HCT116 (cell line): ENCODE data around the gene NR4A1. TPM values are rescaled to one million over a fixed set of nuclear protein-coding genes. Genes with fewer than 3 reads are reported as not detected.

Experiments used
- ATAC-seq: fragments of 200-7000 bp; cut with Tn5 transposase; 2 replicates; pipeline ENCODE4 v1.9.1; 2020; ENCODE audit warnings: mild to moderate bottlenecking, moderate library complexity
- BruUV-seq: library from RNA; stranded (reverse); fragments of 400-500 nt; replicated peaks from 2 replicates; lab custom pipeline; 2021; lab: Mats Ljungman, UMichigan
- CTCF ChIA-PET: fragments of 300-600 bp; sonication (Branson Sonifier 250); formaldehyde crosslinking; loops from one replicate; lab custom pipeline; 2021; ENCODE audit warnings: antibody characterized with exemption; lab: Charles Lee
- POLR2A ChIA-PET: fragments of 300-600, 350-600 bp; sonication (Branson Sonifier 250); formaldehyde crosslinking; loops from one replicate; lab custom pipeline; 2021; ENCODE audit warnings: antibody characterized with exemption; lab: Charles Lee
- RAD21 ChIA-PET, 2 experiments: fragments of 300-600 bp; sonication (Branson Sonifier 250); formaldehyde crosslinking; loops; one replicate each; lab custom pipeline; 2023; ENCODE audit warnings: low total read pairs in 2 of 2; ENCODE audit not compliant: uncharacterized antibody in 2 of 2, unreplicated experiment in 2 of 2, low non-redundant PET in 1 of 2; lab: Charles Lee
- DNase-seq: peaks from one replicate; pipeline ENCODE4 v3.0.0-alpha.2; 2010; ENCODE audit warnings: low read depth, low spot score
- H2AFZ ChIP-seq: fragments of 200-600 bp; shearing (Covaris generic), sonication (generic); 2 replicates; pipeline ENCODE4 v1.6.1; 2017; ENCODE audit warnings: low read depth, mixed run types, mixed read lengths, antibody characterized with exemption, low read length; ENCODE audit not compliant: poor library complexity, severe bottlenecking
- H3K27ac ChIP-seq: 2 replicates; pipeline ENCODE4 v1.5.1; 2012; ENCODE audit warnings: low read depth, low read length
- H3K27me3 ChIP-seq: fragments of 200-600 bp; sonication (generic); 2 replicates; pipeline ENCODE4 v1.6.1; 2016; ENCODE audit warnings: mixed run types, low read length, mixed read lengths; ENCODE audit not compliant: insufficient read depth
- H3K36me3 ChIP-seq, 2 experiments: fragments of 200-500 bp in 1 of 2; fragments of 200-600 bp in 1 of 2; sonication (Bioruptor generic) in 1 of 2; sonication (generic) in 1 of 2; 2 replicates each; pipeline versions ENCODE4 v1.5.1 to v1.6.1; 2014 to 2016; ENCODE audit warnings: low read length in 2 of 2, inconsistent platforms in 1 of 2, mixed read lengths in 1 of 2, mixed run types in 1 of 2; ENCODE audit not compliant: insufficient read depth in 2 of 2, control insufficient read depth in 1 of 2
- H3K4me1 ChIP-seq, 2 experiments: fragments of 200-600 bp in 1 of 2; sonication (generic) in 1 of 2; 2 replicates each; pipeline versions ENCODE4 v1.5.1 to v1.6.1; 2012 to 2017; ENCODE audit warnings: low read length in 2 of 2, inconsistent platforms in 1 of 2, mild to moderate bottlenecking in 1 of 2, mixed read lengths in 1 of 2, mixed run types in 1 of 2, moderate library complexity in 1 of 2; ENCODE audit not compliant: insufficient read depth in 2 of 2, control insufficient read depth in 1 of 2
- H3K4me2 ChIP-seq: fragments of 200-600 bp; sonication (generic); 2 replicates; pipeline ENCODE4 v1.6.1; 2017; ENCODE audit warnings: mixed run types, low read length, mixed read lengths
- H3K4me3 ChIP-seq, 2 experiments: fragments of 200-600 bp in 1 of 2; sonication (generic) in 1 of 2; replicated peaks in 1 of 2; 2 replicates each; pipeline ENCODE4 v1.5.1; 2011 to 2016; ENCODE audit warnings: low read length in 2 of 2, control low read depth in 1 of 2, low read depth in 1 of 2, mild to moderate bottlenecking in 1 of 2, mixed read lengths in 1 of 2, mixed run types in 1 of 2
- H3K79me2 ChIP-seq: fragments of 200-600 bp; sonication (generic); 2 replicates; pipeline ENCODE4 v1.6.1; 2017; ENCODE audit warnings: mild to moderate bottlenecking, mixed run types, low read length, moderate library complexity, mixed read lengths; ENCODE audit not compliant: insufficient read depth
- H3K9ac ChIP-seq: fragments of 200-600 bp; sonication (generic); 2 replicates; pipeline ENCODE4 v1.6.1; 2016; ENCODE audit warnings: low read length, mixed read lengths
- H3K9me2 ChIP-seq: fragments of 200-600 bp; sonication (generic), shearing (Covaris generic); 2 replicates; pipeline ENCODE4 v1.6.1; 2017; ENCODE audit warnings: mixed run types, mild to moderate bottlenecking, moderate library complexity; ENCODE audit not compliant: insufficient read depth
- H3K9me3 ChIP-seq, 2 experiments: fragments of 200-500 bp in 1 of 2; fragments of 200-600 bp in 1 of 2; sonication (Bioruptor generic) in 1 of 2; sonication (generic) in 1 of 2; 2 replicates each; pipeline ENCODE4 v1.6.1; 2014 to 2017; ENCODE audit warnings: low read length in 2 of 2, mixed read lengths in 2 of 2, inconsistent platforms in 1 of 2, low read depth in 1 of 2, mild to moderate bottlenecking in 1 of 2, mixed run types in 1 of 2, moderate library complexity in 1 of 2; ENCODE audit not compliant: control insufficient read depth in 1 of 2, insufficient read depth in 1 of 2
- H4K20me1 ChIP-seq: fragments of 200-600 bp; sonication (generic), shearing (Covaris generic); 2 replicates; pipeline ENCODE4 v1.6.1; 2017; ENCODE audit warnings: mixed run types, mild to moderate bottlenecking, moderate library complexity; ENCODE audit not compliant: insufficient read depth
- CBX3 ChIP-seq: IDR thresholded peaks from 2 replicates; pipeline ENCODE4 v1.6.1; 2012; ENCODE audit warnings: low read depth
- CEBPB ChIP-seq: IDR thresholded peaks from 2 replicates; pipeline ENCODE4 v1.6.1; 2012; ENCODE audit warnings: low read depth
- EGR1 ChIP-seq: IDR thresholded peaks from 2 replicates; pipeline ENCODE4 v1.6.1; 2012; ENCODE audit warnings: low read depth
- EZH2 ChIP-seq: fragments of 200-600 bp; sonication (generic); IDR thresholded peaks from 2 replicates; pipeline ENCODE4 v1.6.1; 2017; ENCODE audit warnings: antibody characterized with exemption, mixed run types
- EZH2phosphoT487 ChIP-seq: fragments of 200-600 bp; IDR thresholded peaks from 2 replicates; pipeline ENCODE4 v1.6.1; 2018; ENCODE audit warnings: antibody characterized with exemption, borderline replicate concordance
- JUND ChIP-seq: IDR thresholded peaks from 2 replicates; pipeline ENCODE4 v1.6.1; 2012
- POLR2A ChIP-seq: IDR thresholded peaks from 2 replicates; pipeline ENCODE4 v1.7.0; 2011; ENCODE audit warnings: borderline replicate concordance; ENCODE audit not compliant: insufficient read depth, insufficient read length; ENCODE audit errors: extremely low read depth
- RAD21 ChIP-seq: IDR thresholded peaks from 2 replicates; pipeline ENCODE4 v1.6.1; 2012; ENCODE audit warnings: low read depth, mild to moderate bottlenecking
- SIN3A ChIP-seq: IDR thresholded peaks from 2 replicates; pipeline ENCODE4 v1.6.1; 2012; ENCODE audit warnings: low read depth
- SP1 ChIP-seq: IDR thresholded peaks from 2 replicates; pipeline ENCODE4 v1.6.1; 2012; ENCODE audit warnings: low read depth
- SRF ChIP-seq: IDR thresholded peaks from 2 replicates; pipeline ENCODE4 v1.6.1; 2012; ENCODE audit warnings: low read depth
- TCF7L2 ChIP-seq: IDR thresholded peaks from 2 replicates; pipeline ENCODE4 v1.7.0; 2011; ENCODE audit warnings: borderline replicate concordance, inconsistent platforms; ENCODE audit not compliant: insufficient read depth, insufficient read length; ENCODE audit errors: extremely low read depth
- YY1 ChIP-seq: IDR thresholded peaks from 2 replicates; pipeline ENCODE4 v1.6.1; 2011; ENCODE audit warnings: low read length, low read depth, moderate library complexity, mild to moderate bottlenecking; ENCODE audit not compliant: insufficient replicate concordance; ENCODE audit errors: extremely low read depth
- ZFX ChIP-seq: fragments of 450-650 bp; IDR thresholded peaks from 2 replicates; pipeline ENCODE4 v1.6.1; 2017
- ZNF274 ChIP-seq: fragments of 200-500 bp; sonication (Bioruptor generic); IDR thresholded peaks from 2 replicates; pipeline ENCODE4 v1.6.1; 2014; ENCODE audit warnings: mild to moderate bottlenecking, low read depth, low read length, inconsistent platforms
- intact Hi-C: fragments of 100-400 bp; cut with micrococcal nuclease; formaldehyde crosslinking; loops from 2 replicates; pipeline ENCODE4 v1.10.0; 2022
- total RNA-seq: library from RNA; stranded (reverse); gene quantifications from one replicate; pipeline ENCODE4 v1.2.1, GENCODE V29; 2021; ENCODE audit not compliant: unreplicated experiment
- TF ChIP-seq, protein P1 (sequence below): IDR thresholded peaks from 2 replicates; pipeline ENCODE4 v1.6.1; 2012; ENCODE audit warnings: low read depth
- TF ChIP-seq, protein P2 (sequence below): IDR thresholded peaks from 2 replicates; pipeline ENCODE4 v1.6.1; 2011; ENCODE audit warnings: mild to moderate bottlenecking, low read length, moderate library complexity; ENCODE audit not compliant: insufficient replicate concordance; ENCODE audit errors: extremely low read depth
- TF ChIP-seq, protein P3 (sequence below): IDR thresholded peaks from 2 replicates; pipeline ENCODE4 v1.6.1; 2012

NR4A1 gene
- total RNA-seq, 1 experiment from 2014 or later = 35.3 TPM

DNA sequence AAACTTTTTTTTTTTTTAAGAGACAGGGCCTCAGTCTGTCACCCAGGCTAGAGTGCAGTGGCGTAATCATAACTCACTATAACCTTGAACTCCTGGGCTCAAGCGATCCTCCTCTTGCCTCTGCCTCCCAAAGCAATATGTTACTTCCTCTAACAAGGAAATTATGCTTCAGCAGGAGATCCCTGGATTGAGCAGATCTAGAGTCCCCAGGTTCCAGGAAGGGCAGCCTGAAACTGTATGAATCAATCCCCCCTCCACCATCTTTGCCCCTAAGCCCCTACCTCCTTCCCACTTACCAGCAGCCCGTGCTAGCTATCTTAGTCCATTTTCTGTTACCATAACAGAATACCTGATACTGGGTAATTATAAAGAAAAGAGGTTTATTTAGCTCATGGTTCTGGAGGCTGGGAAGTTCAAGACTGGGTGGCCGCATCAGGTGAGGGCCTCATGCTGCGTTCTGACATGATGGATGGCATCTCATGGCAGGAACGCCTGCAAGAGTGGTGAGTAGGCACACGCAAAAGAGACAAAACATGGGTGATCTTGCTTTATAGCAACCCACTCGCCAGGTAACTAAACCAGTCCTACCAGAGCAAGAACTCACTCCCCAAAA, 39.5 kb upstream of the NR4A1 start:
- TF ChIP-seq EZH2phosphoT487 (no peak), ZFX (no peak), SIN3A (no peak), YY1 (no peak), CBX3 (no peak), TCF7L2 (no peak), SP1 (no peak), SRF (no peak), RAD21 (no peak), POLR2A (no peak), EZH2 (no peak), EGR1 (no peak), ZNF274 (no peak), CEBPB (no peak), JUND (no peak)
- TF ChIP-seq, protein P1, sequence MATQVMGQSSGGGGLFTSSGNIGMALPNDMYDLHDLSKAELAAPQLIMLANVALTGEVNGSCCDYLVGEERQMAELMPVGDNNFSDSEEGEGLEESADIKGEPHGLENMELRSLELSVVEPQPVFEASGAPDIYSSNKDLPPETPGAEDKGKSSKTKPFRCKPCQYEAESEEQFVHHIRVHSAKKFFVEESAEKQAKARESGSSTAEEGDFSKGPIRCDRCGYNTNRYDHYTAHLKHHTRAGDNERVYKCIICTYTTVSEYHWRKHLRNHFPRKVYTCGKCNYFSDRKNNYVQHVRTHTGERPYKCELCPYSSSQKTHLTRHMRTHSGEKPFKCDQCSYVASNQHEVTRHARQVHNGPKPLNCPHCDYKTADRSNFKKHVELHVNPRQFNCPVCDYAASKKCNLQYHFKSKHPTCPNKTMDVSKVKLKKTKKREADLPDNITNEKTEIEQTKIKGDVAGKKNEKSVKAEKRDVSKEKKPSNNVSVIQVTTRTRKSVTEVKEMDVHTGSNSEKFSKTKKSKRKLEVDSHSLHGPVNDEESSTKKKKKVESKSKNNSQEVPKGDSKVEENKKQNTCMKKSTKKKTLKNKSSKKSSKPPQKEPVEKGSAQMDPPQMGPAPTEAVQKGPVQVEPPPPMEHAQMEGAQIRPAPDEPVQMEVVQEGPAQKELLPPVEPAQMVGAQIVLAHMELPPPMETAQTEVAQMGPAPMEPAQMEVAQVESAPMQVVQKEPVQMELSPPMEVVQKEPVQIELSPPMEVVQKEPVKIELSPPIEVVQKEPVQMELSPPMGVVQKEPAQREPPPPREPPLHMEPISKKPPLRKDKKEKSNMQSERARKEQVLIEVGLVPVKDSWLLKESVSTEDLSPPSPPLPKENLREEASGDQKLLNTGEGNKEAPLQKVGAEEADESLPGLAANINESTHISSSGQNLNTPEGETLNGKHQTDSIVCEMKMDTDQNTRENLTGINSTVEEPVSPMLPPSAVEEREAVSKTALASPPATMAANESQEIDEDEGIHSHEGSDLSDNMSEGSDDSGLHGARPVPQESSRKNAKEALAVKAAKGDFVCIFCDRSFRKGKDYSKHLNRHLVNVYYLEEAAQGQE = no peak
- TF ChIP-seq, protein P2, sequence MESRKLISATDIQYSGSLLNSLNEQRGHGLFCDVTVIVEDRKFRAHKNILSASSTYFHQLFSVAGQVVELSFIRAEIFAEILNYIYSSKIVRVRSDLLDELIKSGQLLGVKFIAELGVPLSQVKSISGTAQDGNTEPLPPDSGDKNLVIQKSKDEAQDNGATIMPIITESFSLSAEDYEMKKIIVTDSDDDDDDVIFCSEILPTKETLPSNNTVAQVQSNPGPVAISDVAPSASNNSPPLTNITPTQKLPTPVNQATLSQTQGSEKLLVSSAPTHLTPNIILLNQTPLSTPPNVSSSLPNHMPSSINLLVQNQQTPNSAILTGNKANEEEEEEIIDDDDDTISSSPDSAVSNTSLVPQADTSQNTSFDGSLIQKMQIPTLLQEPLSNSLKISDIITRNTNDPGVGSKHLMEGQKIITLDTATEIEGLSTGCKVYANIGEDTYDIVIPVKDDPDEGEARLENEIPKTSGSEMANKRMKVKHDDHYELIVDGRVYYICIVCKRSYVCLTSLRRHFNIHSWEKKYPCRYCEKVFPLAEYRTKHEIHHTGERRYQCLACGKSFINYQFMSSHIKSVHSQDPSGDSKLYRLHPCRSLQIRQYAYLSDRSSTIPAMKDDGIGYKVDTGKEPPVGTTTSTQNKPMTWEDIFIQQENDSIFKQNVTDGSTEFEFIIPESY = no peak
- TF ChIP-seq, protein P3, sequence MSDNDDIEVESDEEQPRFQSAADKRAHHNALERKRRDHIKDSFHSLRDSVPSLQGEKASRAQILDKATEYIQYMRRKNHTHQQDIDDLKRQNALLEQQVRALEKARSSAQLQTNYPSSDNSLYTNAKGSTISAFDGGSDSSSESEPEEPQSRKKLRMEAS = no peak
- no TSS peak for BruUV-seq
- H3K4me2 ChIP-seq = no peak overlapping the region
- no peak overlapping the region for H3K27ac ChIP-seq
- no peak for ATAC-seq
- H3K4me3 ChIP-seq = no peak overlapping the region
- no peaks in the 10 kb centered on the region for H4K20me1 ChIP-seq
- no peak overlapping the region for H3K9ac ChIP-seq
- H3K79me2 ChIP-seq = no peaks in the 10 kb centered on the region
- ChIA-PET POLR2A (no interaction called here), RAD21 (no interaction called here), CTCF (interaction anchor here (0.8 to 2.9 kb wide), 3 partner anchors 9 to 14 kb away, joined by 3 to 10 read pairs (median 9); no protein-coding TSS in a partner anchor)
- no peaks in the 10 kb centered on the region for H3K9me3 ChIP-seq
- intact Hi-C loops = no loop called here
- no peaks in the 10 kb centered on the region for H3K9me2 ChIP-seq
- no peak for DNase-seq
- H3K36me3 ChIP-seq = no peaks in the 10 kb centered on the region
- no peaks in the 10 kb centered on the region for H3K27me3 ChIP-seq
- no peak overlapping the region for H2AFZ ChIP-seq
- H3K4me1 ChIP-seq = no peaks in the 10 kb centered on the region
